ENCODE results near the gene CD200R1.
A peak's percentile ranks its signal among the peaks of the same experiment; 100 is the strongest.

CD200R1 gene

DNA sequence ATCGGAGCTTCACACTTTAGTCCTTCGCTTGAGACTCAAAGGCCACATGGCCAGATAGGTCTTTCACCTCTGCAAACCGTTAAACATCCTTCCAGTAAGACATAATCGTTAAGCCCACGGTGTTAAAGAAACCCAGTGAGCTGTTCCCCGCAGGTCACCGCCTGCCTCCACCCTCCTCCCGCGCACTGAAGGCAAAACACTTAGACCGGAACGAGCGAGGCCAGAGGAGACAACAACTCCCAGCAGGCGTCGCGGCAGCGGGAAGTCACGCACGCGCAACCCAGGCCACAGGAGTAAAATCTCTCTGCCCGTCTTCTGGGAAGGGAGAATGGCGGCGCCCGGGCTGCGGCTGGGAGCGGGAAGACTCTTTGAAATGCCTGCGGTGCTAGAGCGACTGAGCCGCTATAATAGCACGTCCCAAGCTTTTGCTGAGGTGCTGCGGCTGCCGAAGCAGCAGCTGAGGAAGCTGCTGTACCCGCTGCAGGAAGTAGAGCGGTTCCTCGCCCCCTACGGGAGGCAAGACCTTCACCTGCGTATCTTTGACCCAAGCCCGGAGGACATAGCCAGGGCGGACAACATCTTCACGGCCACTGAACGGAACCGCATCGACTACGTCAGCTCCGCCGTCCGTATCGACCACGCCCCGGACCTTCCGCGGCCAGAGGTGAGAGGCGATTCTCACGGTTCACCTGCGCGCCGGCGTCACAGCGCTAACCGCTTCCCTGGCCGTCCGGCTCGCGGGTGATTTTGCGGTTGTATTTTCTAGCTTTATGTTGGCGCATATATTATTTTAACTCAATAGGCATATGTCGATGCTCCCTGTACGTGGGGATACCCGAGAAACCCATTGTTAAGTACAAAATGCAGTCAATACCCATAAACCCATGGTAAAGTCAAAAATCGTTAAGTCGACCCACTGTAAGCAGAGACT lies 16.0 kb upstream of the CD200R1 start, which contains the start of gene GTPBP8:
Gene GTPBP8 (plus strand): TSS at position 313 of the 931 bp plus-strand sequence. CDS start 16 bp downstream, at position 329.
- TF ChIP-seq, protein P1, sequence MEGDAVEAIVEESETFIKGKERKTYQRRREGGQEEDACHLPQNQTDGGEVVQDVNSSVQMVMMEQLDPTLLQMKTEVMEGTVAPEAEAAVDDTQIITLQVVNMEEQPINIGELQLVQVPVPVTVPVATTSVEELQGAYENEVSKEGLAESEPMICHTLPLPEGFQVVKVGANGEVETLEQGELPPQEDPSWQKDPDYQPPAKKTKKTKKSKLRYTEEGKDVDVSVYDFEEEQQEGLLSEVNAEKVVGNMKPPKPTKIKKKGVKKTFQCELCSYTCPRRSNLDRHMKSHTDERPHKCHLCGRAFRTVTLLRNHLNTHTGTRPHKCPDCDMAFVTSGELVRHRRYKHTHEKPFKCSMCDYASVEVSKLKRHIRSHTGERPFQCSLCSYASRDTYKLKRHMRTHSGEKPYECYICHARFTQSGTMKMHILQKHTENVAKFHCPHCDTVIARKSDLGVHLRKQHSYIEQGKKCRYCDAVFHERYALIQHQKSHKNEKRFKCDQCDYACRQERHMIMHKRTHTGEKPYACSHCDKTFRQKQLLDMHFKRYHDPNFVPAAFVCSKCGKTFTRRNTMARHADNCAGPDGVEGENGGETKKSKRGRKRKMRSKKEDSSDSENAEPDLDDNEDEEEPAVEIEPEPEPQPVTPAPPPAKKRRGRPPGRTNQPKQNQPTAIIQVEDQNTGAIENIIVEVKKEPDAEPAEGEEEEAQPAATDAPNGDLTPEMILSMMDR (conservative IDR thresholded peaks at IDR 0.05; ENCODE audit: low read depth, low read length), result no peak
- Histone ChIP-seq H4K20me1 (ENCODE audit: insufficient read depth) (no peaks in the 10 kb centered on the region), H3K36me3 (ENCODE audit: insufficient read depth) (no peaks in the 10 kb centered on the region), H3K9ac (peak within 1 kb of the TSS; percentile 88), H3K27me3 (ENCODE audit: insufficient read depth, low read depth) (no peaks in the 10 kb centered on the region), H2AFZ (ENCODE audit: low read depth) (peak within 1 kb of the TSS; percentile 92), H3K4me2 (peak within 1 kb of the TSS; percentile 97), H3K4me3 (IDR thresholded peaks at IDR 0.05; ENCODE audit: insufficient read depth, low read depth, low read length) (peak within 1 kb of the TSS; percentile 91), H3K4me1 (ENCODE audit: low read depth, poor library complexity, severe bottlenecking) (peaks cover 15% of the 10 kb centered on the region), H3K79me2 (ENCODE audit: insufficient read depth, low read depth) (peaks cover 13% of the 10 kb centered on the region), H3K27ac (peak within 1 kb of the TSS; percentile 94)

DNA sequence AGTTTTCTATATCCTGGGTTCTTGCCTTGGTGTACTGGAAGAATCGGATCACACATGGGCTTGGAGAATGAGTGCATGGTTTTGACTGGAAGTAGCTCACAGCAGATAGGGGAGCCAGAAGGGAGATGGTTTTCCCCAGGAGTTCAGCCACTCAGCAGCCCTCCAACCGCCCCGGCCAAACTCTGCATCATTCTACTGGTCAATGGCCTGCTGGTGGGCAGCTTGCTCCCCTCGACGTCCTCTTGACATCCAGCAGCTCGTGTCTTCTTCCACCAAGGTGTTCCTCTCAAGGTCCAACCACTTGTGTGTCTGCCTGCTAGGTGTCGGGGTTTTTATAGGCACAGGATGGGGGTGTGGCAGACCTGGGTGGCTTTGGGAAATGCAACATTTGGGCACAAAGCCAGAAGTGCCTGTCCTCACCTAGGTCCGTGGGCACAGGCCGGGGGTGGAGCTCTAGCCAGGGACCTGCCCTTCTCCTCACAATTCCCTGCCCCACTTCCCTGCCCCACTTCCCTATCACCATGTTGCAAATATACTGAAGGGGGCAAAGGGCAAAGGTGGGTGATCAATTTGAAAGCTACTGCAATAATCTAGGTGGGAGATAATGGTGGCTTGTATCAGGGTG lies 12.9 kb upstream of the CD200R1 start:
- Histone ChIP-seq H3K4me3 (IDR thresholded peaks at IDR 0.05; ENCODE audit: insufficient read depth, low read depth, low read length) (no peak overlapping the region), H3K27me3 (ENCODE audit: insufficient read depth, low read depth) (no peaks in the 10 kb centered on the region), H4K20me1 (ENCODE audit: insufficient read depth) (no peaks in the 10 kb centered on the region), H3K9ac (no peak overlapping the region), H3K79me2 (ENCODE audit: insufficient read depth, low read depth) (peaks cover 13% of the 10 kb centered on the region), H3K4me2 (no peak overlapping the region), H3K27ac (no peak overlapping the region), H2AFZ (ENCODE audit: low read depth) (no peak overlapping the region), H3K4me1 (ENCODE audit: low read depth, poor library complexity, severe bottlenecking) (peaks cover 37% of the 10 kb centered on the region), H3K36me3 (ENCODE audit: insufficient read depth) (no peaks in the 10 kb centered on the region)
- TF ChIP-seq, protein P1 (conservative IDR thresholded peaks at IDR 0.05; ENCODE audit: low read depth, low read length), result no peak

DNA sequence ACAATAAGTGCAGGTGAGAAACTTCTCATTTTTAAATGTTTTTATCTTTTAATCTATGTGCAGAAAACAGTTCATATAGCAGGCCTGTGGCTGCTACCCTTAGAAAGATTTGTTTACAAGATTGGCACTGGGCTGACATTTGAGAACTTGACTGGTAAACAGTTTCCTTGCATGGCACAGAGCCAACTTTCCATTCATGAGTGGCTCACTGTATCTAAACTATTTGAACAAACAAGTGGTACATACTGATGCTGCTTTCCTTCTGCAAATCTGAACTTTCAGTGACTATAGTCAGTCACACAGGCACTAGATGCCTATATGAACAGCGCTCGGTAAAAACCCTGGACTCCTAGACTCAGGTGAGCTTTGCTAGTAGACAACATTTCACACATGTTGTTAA lies 9.6 kb upstream of the CD200R1 start:
- peak overlapping the region; percentile 3; the same call in 1 of the 2 replicates for H2AFZ ChIP-seq (ENCODE audit: low read depth)
- H3K79me2 ChIP-seq (ENCODE audit: insufficient read depth, low read depth), result no peaks in the 10 kb centered on the region
- no peak overlapping the region for H3K9ac ChIP-seq
- no peaks in the 10 kb centered on the region for H3K36me3 ChIP-seq (ENCODE audit: insufficient read depth)
- peaks cover 24% of the 10 kb centered on the region for H3K4me1 ChIP-seq (ENCODE audit: low read depth, poor library complexity, severe bottlenecking)
- H3K4me2 ChIP-seq, result peak overlapping the region; percentile 44
- no peaks in the 10 kb centered on the region for H4K20me1 ChIP-seq (ENCODE audit: insufficient read depth)
- no peak overlapping the region for H3K27ac ChIP-seq
- TF ChIP-seq, protein P1 (conservative IDR thresholded peaks at IDR 0.05; ENCODE audit: low read depth, low read length), result no peak
- H3K27me3 ChIP-seq (ENCODE audit: insufficient read depth, low read depth), result no peaks in the 10 kb centered on the region
- no peak overlapping the region for H3K4me3 ChIP-seq (IDR thresholded peaks at IDR 0.05; ENCODE audit: insufficient read depth, low read depth, low read length)

DNA sequence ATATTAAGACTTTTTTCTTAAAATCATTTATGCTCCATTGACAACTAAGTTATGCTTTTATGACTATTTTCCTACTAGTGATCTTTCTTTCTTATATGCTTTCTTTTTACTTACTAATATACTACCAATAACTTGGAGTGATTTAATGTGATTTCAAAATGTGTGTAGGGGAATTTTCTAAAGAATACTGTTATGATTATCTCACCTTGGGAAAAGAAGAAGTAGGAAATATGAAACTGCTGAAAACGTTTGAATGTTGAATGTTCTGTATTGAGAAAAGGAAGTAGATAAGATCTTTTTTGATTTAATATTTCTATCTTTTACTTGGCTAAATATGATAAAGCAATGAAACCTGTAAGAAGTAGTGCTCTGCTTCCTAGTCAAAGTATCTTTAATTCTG lies 7.8 kb upstream of the CD200R1 start:
- Histone ChIP-seq H3K4me2 (no peak overlapping the region), H3K4me1 (ENCODE audit: low read depth, poor library complexity, severe bottlenecking) (peaks cover 37% of the 10 kb centered on the region), H3K4me3 (IDR thresholded peaks at IDR 0.05; ENCODE audit: insufficient read depth, low read depth, low read length) (no peak overlapping the region), H3K79me2 (ENCODE audit: insufficient read depth, low read depth) (no peaks in the 10 kb centered on the region), H3K36me3 (ENCODE audit: insufficient read depth) (no peaks in the 10 kb centered on the region), H3K9ac (no peak overlapping the region), H4K20me1 (ENCODE audit: insufficient read depth) (no peaks in the 10 kb centered on the region), H2AFZ (ENCODE audit: low read depth) (no peak overlapping the region), H3K27ac (no peak overlapping the region), H3K27me3 (ENCODE audit: insufficient read depth, low read depth) (no peaks in the 10 kb centered on the region)
- TF ChIP-seq, protein P1 (conservative IDR thresholded peaks at IDR 0.05; ENCODE audit: low read depth, low read length), result no peak

Measured in KMS-11 (cell line).